ENCODE data around the gene R3HCC1L. TPM values are rescaled to one million over a fixed set of nuclear protein-coding genes. Genes with fewer than 3 reads are reported as not detected.
A peak's percentile ranks its signal among the peaks of the same experiment; 100 is the strongest.
"Not testable (repeated sequence)": the region's sequence is repeated elsewhere in the genome, so short reads cannot be mapped to it uniquely, and the experiment has no call there.

The R3HCC1L gene
- total and polyA plus RNA-seq, 9 of the 15 experiments (the other 6 are each of a cell fraction or from before 2014, with no cell fraction given), result 9.1 to 17.8 (median 12.6) TPM

- H3K4me3 ChIP-seq; in situ Hi-C loops (cut with MboI); H4K20me1 ChIP-seq (replicated peaks; ENCODE audit: control insufficient read depth, insufficient read depth, low read length); BruUV-seq (replicated peaks); POLR2A ChIA-PET; H3K27me3 ChIP-seq (ENCODE audit: control insufficient read depth in 2 of 2, insufficient read depth in 2 of 2, low read length in 2 of 2); H3K9ac ChIP-seq (ENCODE audit: insufficient read depth in 1 of 2, low read depth in 2 of 2, low read length in 2 of 2); H3K9me1 ChIP-seq (ENCODE audit: control insufficient read depth, insufficient read depth, low read length); H2AFZ ChIP-seq (ENCODE audit: low read depth, low read length); FAIRE-seq; H3K4me2 ChIP-seq (ENCODE audit: insufficient read depth, low read length); ATAC-seq; H3K27ac ChIP-seq (ENCODE audit: extremely low read depth, low read depth, low read length); H3K36me3 ChIP-seq (ENCODE audit: control insufficient read depth, insufficient read depth, low read length); H3K9me3 ChIP-seq (replicated peaks; ENCODE audit: control insufficient read depth, insufficient read depth, low read depth, low read length); intact Hi-C loops (cut with micrococcal nuclease); DNase-seq (ENCODE audit: extremely low read depth in 1 of 4, low spot score in 3 of 4); CTCF ChIA-PET (ENCODE audit: low intra/inter-chr PET ratio): not testable (repeated sequence)
- Histone ChIP-seq H3K4me1 (replicated peaks in 1 of 2; ENCODE audit: control insufficient read depth in 2 of 2, insufficient read depth in 2 of 2, low read length in 2 of 2) (peaks cover 11 to 12% of the 10 kb centered on the region in 2 experiments; a peak in 4 of 5 replicates), H3K79me2 (ENCODE audit: control insufficient read depth, insufficient read depth, low read length) (peaks cover 70% of the 10 kb centered on the region)
- 0 out of 2 replicates have a peak, but pooled peaks have one; percentile 33 for TF ChIP-seq ZBTB33 (CRISPR knock-in tag; IDR thresholded peaks at IDR 0.05)
- TF ChIP-seq RBFOX2 (IDR thresholded peaks at IDR 0.05; ENCODE audit: low read depth, low read length), result 0 out of 2 replicates have a peak, but pooled peaks have one; percentile 14
- WGBS (ENCODE audit: insufficient coverage, low coverage, missing lambda C conversion rate), result 90% methylated on average over 12 of the region's 16 CpGs
Observed at GRCh38 chr10:98136775-98137174, 2.3 kb downstream of the R3HCC1L start.

DNA sequence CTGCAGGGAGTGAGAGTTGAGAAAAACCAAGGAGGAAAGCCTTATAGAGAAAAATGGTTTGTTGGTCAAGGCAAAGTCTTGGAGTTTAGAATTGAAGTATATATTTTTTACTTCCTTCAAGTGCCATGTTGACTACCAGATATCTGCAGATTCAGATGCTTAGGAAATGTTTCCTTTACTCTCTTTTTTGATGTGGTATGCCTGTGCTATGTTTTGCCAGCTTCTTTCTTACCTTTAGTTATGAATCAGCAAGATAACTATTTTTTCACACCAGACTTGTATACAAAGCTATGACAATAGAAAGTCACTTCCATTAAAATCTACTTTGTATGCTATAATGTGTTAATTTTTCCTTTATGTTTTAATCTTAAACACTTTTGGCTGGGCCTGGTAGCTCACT lies 3.6 kb downstream of the R3HCC1L start:
- ATAC-seq (no peak), DNase-seq (ENCODE audit: extremely low read depth in 1 of 4, low spot score in 3 of 4) (no peak), FAIRE-seq (no peak)
- intact Hi-C loops (cut with micrococcal nuclease), result no loop called here
- H3K4me2 ChIP-seq (ENCODE audit: insufficient read depth, low read length), result no peak overlapping the region
- no peaks in the 10 kb centered on the region for H3K9me1 ChIP-seq (ENCODE audit: control insufficient read depth, insufficient read depth, low read length)
- no peak overlapping the region for H3K27ac ChIP-seq (ENCODE audit: extremely low read depth, low read depth, low read length)
- CTCF ChIA-PET (ENCODE audit: low intra/inter-chr PET ratio), result no interaction called here
- H3K4me3 ChIP-seq, result no peak overlapping the region
- peaks cover 11 to 12% of the 10 kb centered on the region in 2 experiments; a peak in 4 of 5 replicates for H3K4me1 ChIP-seq (replicated peaks in 1 of 2; ENCODE audit: control insufficient read depth in 2 of 2, insufficient read depth in 2 of 2, low read length in 2 of 2)
- no peaks in the 10 kb centered on the region for H4K20me1 ChIP-seq (replicated peaks; ENCODE audit: control insufficient read depth, insufficient read depth, low read length)
- peaks cover 77% of the 10 kb centered on the region for H3K79me2 ChIP-seq (ENCODE audit: control insufficient read depth, insufficient read depth, low read length)
- in situ Hi-C loops (cut with MboI), result no loop called here
- H3K36me3 ChIP-seq (ENCODE audit: control insufficient read depth, insufficient read depth, low read length), result no peaks in the 10 kb centered on the region; the same call in 2 of the 3 replicates
- POLR2A ChIA-PET, result interaction anchor here (0.7 kb wide), 1 partner anchor 11 kb away, joined by 3 read pairs; no protein-coding TSS in a partner anchor
- H2AFZ ChIP-seq (ENCODE audit: low read depth, low read length), result no peak overlapping the region
- H3K9me3 ChIP-seq (replicated peaks; ENCODE audit: control insufficient read depth, insufficient read depth, low read depth, low read length), result no peaks in the 10 kb centered on the region
- no peak overlapping the region for H3K9ac ChIP-seq (ENCODE audit: insufficient read depth in 1 of 2, low read depth in 2 of 2, low read length in 2 of 2)
- no TSS peak for BruUV-seq (replicated peaks)
- H3K27me3 ChIP-seq (ENCODE audit: control insufficient read depth in 2 of 2, insufficient read depth in 2 of 2, low read length in 2 of 2), result no peaks in the 10 kb centered on the region
- TF ChIP-seq ELF1 (tag; IDR thresholded peaks at IDR 0.05) (no peak), RAD51 (IDR thresholded peaks at IDR 0.05; ENCODE audit: borderline replicate concordance, low read depth) (no peak), ZNF445 (CRISPR knock-in tag; IDR thresholded peaks at IDR 0.05; ENCODE audit: low read depth) (no peak), CBFB (CRISPR knock-in tag; IDR thresholded peaks at IDR 0.05) (no peak), ZBTB8A (IDR thresholded peaks at IDR 0.05; ENCODE audit: partially characterized antibody) (no peak), SNRNP70 (optimal IDR thresholded peaks at IDR 0.05; ENCODE audit: low read depth, low read length) (no peak), ARHGAP35 (IDR thresholded peaks at IDR 0.05; ENCODE audit: partially characterized antibody) (no peak)
- TF ChIP-seq, protein P1, sequence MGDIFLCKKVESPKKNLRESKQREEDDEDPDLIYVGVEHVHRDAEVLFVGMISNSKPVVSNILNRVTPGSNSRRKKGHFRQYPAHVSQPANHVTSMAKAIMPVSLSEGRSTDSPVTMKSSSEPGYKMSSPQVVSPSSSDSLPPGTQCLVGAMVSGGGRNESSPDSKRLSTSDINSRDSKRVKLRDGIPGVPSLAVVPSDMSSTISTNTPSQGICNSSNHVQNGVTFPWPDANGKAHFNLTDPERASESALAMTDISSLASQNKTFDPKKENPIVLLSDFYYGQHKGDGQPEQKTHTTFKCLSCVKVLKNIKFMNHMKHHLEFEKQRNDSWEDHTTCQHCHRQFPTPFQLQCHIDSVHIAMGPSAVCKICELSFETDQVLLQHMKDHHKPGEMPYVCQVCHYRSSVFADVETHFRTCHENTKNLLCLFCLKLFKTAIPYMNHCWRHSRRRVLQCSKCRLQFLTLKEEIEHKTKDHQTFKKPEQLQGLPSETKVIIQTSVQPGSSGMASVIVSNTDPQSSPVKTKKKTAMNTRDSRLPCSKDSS (IDR thresholded peaks at IDR 0.05; ENCODE audit: low read depth, partially characterized antibody), result no peak
